HG03565 (cell line): Measurements from ENCODE around the gene CFAP97D1.

Experiments
- ATAC-seq: cut with Tn5 transposase; IDR thresholded peaks from one replicate; pipeline ENCODE4 v1.9.1; 2021; ENCODE audit warnings: mild to moderate bottlenecking, moderate library complexity; ENCODE audit not compliant: unreplicated experiment

Gene CFAP97D1

DNA sequence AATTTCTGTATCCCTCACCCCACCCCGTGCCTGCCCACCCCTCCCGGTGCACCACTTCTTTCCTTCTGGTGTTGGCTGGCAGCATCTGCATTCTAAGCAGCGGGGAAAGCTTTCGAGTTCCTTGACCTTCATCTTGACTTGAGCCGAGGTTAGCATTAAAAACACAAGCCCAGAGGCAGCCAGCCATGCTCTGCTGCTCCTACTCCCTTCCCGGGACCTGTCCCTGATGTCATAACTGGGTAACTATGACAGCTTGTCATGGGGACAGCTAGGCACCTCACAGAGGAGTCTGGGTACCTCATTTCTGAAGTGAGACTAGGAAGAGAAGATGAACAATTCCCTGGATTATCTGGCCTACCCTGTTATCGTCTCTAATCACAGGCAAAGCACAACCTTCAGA is at the start of gene CFAP97D1:
TSS of gene CFAP97D1 (plus strand) at position 301 of the 400 bp plus-strand sequence. CDS start at position 329, 28 bp downstream.
- no peak for ATAC-seq

DNA sequence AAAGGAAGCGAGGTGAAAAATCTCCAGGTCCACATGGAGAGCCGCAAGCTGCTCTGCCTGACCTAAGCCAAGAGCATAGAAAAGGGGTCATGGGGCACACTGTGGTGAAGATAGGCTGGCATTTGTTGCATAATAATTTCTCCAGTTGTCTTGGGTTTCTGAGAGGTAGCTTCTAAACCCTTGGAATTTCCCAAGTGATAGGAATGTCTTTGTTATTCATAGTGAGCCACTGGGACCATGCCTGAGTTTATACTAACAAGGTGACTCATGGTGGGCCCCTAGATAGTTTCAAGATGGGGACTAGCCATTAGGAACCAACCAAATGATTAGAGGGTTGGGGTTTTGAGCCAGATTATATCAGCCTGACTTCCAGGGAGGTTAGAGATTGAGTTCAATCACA is 47.3 kb upstream of the CFAP97D1 start:
- ATAC-seq: no peak

DNA sequence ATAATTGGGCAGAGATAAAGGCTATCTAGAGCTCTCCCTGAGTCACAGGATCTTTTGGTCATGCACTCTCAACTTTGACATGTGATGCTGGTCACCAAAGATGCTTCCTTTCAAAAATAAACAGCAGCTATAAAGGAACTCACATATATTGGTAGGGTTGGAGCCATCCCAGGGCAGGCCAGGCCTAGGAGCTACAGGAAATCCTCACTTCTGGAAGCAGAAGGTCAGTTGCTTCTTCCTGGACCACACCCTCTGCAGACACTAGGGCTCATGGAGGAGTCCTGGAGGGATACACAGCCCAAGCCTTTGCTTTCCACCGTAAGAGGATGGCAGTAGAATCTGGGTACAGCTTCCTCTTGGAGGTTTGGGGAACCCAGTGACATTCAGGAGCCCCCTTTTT is 46.3 kb upstream of the CFAP97D1 start:
- ATAC-seq: no peak

DNA sequence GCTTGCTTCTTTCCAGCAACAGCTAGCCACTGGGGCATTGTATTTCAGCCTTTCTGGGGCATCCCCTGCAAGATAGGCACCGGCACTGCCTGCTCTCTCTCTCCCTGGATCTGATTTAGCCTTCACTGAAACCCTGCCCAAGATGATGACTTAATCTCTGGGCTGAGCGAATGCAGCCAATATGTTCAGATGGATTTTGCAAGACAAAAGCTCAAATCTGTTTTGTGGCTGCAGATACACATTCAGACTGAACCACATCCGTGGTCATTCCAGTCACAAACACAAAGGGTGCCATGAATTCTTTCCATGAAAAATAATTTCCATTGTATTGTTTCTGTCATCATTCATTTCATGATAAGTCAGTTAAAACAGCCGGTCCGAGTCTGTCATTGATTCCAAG is 45.9 kb upstream of the CFAP97D1 start:
- ATAC-seq: no peak

DNA sequence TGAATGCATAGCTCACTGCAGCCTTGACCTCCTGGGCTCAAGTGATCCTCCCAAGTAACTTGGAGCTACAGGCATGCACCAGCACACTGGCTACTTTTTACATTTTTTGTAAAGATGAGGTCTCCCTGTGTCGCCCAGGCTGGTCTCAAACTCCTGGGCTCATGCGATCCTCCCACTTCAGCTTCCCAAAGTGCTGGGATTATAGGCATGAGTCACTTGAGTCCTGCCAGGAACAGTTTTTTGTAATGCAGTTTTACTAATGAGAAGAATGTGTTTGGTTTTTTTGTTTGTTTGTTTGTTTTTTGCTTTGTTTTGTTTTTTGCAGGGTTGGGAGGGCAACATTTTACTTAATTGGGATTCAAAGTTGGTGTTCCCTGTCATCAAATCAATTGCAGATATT is 43.8 kb upstream of the CFAP97D1 start:
- no peak for ATAC-seq

DNA sequence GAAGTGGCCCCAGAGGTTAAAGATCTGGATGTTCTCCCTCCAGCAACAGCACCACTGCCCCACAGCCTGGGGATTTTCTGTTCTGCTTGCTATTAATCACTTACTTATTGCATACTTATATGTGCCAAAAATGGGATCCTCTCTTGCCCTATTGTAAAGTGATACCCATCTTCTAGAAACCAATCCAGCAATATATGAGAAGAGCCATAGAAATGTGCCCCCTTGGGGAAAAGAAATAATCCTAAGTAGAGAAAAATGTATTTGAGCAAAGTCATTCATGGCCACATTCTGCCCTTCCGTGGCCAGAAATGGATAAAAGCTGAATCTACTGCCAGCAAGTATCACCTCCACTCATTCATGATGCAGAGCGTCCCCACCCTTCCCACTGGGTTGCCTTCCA is 42.5 kb upstream of the CFAP97D1 start:
- no peak for ATAC-seq

DNA sequence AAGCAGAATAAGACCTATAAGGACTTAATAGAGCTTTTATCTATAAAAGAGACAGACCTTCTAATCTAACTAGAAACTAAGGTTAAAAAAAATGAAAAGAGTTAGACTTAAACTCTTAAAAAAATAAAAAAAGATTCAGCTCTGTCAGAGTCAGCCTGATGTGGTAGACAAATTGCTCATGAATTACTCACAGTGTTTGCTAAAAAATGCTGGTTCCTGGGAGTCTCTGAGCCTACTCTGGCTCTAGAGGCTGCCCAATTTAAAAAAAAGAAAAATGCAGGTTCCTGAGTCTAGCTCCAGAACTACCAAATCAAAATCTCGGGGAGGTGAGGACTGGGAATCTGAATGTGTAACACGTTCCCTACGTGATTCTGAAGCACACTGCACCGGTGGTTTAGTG is 39.7 kb upstream of the CFAP97D1 start:
- no peak for ATAC-seq

DNA sequence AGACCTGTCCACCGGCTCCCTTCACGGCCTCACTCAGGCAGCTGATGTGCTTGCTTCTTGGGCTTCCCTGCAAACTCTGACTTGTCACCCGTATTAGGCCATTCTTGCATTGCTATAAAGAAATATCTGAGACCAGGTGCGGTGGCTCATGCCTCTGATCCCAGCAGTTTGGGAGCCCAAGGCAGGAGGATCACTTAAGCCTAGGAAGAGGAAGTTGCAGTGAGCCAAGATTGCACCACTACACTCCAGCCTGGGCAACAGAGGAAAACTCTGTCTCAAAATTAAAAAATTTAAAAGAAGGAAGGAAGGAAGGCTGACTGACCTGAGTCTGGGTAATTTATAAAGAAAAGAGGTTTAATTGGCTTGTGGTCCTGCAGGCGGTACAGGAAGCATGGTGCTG is 38.6 kb upstream of the CFAP97D1 start:
- no peak for ATAC-seq

DNA sequence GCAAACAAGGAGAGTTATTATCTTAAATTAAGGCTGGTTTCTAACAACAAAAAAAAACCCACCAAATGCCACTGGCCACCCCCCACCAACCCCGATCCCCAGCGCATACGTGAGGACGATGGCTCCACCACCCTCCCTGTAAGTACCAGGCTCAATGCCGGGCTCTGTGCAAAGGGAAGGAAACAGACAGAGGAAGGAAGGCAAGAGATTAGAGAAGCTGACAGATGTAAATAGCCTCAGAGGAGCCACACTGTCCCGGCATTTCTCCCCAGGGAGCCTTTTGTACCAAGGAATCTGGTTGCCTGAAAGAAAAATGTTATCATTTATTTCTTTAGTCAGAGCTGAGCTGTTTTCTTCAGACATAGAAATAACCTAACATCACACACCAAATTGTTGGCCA is 34.7 kb upstream of the CFAP97D1 start:
- ATAC-seq: no peak

DNA sequence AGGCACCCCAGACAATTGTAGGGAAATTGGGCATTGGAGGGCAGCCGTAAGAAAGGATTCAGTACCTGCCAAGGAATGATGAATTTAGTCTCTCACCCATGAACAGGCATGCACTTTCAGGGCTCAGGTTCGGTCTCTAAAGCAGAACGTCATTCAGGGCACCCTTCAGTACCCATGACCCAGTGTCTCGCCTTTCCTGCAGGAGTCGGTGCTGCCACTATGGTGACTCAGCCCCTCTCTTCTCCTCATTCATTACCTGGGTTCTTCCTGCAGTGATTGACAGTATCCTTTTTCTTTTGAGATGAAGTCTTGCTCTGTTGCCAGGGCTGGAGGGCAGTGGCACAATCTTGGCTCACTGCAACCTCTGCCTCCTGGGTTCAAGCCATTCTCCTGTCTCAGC is 30.1 kb upstream of the CFAP97D1 start:
- ATAC-seq: no peak

DNA sequence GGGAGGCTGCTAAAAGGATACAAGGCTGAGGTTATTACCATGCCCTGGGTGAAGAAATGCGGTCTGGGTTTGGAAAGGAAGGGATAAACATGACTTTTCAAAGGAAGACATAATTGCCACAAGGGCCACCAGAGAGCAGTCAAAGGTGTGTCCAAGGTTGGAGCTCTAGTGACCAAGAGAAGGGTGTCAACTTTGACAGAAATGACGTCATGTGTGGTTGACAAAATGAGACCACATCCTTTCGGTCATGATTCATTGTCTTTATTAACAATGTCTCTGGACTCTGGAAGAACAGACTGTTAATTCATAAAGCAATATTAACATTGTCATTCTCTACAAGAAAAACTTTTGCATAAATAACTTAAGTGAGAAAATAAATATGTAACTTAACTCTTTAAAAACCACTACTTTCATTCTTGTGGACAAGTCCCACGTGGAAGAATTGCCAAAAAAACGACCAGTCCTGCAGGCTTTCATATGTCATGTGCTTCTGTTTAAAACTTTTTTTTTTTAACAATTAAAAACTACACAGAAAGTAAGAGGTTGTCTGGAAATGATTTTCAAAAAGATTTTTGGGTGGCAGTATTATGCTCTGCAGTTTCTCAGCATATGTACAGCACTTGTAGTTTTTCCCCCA is 26.6 kb upstream of the CFAP97D1 start:
- no peak for ATAC-seq

DNA sequence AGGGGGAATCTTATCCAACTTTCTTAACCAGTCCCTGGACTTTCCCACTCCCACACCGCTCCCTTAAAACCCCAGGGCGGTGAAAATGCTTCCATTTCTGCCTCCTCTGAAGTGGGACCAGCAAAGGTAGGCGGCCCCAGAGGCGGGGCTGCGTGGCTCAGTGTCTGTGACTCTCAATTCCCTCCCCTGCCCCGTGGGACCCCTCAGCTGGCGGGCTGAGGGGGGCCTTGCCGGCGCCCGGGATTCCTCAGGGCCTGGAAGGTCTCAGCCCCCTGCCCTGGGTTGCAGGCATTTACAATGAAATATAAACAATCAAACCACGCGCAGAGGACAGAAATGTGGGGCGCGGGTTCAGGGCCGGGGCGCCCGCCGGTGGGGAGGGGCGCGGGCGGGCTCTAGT is 25.3 kb upstream of the CFAP97D1 start:
- ATAC-seq: no peak

DNA sequence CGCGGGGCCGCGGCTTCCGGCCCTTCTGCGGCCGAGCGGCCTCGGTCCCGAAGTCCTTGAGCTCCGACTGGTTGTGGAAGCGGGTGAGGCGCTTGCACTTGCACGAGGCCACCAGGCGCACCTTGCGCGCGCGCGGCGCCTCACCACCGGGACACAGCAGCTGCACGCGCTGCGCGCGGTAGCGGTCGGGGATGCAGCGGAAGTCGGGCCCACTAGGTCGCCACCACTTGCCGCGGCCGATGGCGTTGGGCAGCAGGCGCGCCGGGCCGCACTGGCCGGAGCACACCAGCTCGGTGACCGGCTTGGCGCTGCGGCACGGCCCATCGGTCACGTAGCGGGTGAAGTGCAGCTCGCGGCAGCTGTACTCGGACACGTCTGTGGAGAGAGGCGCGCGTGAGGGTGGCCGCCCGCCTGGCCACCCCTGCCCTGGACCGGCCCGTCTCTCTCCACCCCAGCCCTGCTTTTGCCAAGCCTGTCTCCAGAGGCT is 24.8 kb upstream of the CFAP97D1 start:
- ATAC-seq: no peak

DNA sequence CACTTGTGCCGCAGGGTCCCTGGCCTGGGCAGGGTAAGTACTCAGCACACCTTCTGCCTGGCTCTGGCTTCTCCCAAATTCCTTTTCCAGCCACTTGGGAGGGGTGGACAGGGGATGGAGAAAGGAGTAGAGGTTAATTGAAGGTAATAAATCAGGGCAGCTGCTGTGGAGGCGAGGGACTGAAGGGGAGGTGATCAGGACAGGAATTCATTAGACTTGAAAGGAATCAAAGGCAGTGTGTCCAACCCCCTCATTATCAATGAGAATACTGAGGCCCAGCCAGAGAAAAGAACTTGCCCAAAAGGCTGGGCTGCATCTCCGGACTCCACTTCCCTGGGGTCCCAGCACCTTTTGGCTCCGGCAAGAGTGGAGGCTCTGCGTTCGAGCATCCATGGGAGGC is 24.0 kb upstream of the CFAP97D1 start:
- ATAC-seq: no peak

DNA sequence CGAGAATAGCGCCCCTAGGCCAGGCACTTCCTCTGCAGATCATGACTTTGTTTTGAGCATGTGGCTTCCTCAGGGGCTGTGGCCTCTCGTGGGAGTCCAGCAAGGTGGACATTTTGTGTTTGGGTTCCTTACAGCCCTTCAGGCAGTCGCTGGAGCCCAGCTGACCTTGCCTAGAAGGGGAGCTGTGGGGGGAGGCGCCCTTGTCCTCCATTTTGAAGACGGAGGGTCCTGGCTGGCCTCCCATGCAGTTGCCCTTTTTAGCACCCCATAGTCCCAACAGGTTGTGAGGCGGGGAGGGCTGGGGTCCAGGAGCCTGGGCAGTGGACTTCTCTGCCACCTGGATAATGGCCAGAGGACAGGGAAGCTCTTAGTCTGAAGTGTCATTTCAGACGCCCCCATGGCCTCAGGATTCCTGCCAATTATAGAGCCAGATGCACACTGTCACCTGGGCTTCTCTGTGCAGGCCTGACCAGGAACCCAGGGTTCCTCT is 23.0 kb upstream of the CFAP97D1 start:
- ATAC-seq: no peak

DNA sequence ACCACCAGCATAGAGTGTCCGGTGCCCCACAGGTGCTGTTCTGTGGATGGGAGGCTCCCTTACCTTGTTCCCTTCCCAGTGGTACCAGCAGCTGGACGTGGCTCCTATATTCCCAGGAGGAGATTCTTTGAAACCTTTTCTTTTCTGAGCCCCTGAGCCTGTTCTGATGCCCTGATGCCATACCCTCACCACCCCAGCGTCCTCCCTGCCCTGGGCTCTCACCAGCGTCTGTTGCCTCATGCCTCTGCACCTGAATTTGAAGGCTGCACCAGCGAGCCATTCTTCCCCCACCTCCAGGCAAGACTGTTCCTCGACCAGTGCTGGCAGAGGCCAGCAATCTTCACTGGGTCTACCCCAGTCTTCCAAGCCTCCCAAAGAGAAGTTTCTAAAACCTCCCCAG is 22.1 kb upstream of the CFAP97D1 start:
- ATAC-seq: no peak

DNA sequence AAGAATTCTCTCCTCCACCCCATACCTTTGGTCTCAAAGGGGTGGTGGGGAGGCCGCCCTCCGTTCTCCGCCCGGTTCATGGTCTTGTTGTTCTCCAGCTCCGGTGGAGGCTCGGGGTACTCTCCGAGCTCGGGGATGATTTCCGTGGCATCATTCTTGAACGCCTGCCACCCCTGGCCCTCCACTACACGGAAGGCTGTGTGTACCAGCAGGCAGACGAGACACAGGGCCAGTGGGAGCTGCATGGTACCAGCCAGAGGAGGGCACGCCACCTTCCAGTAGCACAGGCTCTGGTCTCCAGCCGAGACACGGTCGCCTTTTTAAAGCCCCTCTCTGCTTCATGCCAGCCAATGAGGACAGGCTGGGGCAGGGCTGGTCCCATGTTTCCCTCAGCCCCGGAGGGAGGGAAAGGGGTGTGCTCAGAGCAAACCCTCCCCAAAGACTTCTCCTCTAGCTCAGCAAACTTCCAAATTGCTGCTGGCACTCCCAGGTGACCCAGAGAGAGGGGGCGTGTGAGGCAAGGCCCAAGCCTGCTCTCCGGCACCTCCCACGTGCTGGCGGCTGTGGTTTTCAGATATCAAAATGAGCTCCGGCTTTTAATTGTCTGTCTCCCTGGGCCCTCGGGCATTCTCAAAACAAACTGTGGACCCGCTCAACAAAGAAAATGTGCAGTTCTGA is 21.6 kb upstream of the CFAP97D1 start, which contains the start of gene SOST:
TSS of gene SOST (minus strand) at position 295 of the 678 bp plus-strand sequence. CDS start at position 245, 50 bp downstream.
- no peak for ATAC-seq

DNA sequence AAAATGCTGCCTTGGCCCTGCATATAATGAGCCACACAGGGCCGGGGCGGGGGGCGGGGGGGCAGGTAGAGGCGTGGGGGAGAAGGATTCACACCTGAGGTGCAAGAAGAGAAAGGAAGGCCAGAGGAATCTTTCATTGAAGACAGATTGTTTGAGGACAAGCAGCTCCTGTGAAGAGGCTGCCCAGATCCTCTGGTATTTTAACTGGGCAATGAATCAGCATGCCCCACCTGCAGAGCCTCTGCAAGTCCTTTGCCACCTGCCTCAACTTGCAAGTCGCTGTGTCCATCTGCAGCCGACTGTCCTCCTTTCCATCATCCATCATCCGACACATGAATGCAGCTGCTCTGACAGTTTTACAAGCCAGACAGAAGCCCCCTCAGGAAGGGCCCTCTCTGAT is 20.4 kb upstream of the CFAP97D1 start:
- ATAC-seq: no peak

DNA sequence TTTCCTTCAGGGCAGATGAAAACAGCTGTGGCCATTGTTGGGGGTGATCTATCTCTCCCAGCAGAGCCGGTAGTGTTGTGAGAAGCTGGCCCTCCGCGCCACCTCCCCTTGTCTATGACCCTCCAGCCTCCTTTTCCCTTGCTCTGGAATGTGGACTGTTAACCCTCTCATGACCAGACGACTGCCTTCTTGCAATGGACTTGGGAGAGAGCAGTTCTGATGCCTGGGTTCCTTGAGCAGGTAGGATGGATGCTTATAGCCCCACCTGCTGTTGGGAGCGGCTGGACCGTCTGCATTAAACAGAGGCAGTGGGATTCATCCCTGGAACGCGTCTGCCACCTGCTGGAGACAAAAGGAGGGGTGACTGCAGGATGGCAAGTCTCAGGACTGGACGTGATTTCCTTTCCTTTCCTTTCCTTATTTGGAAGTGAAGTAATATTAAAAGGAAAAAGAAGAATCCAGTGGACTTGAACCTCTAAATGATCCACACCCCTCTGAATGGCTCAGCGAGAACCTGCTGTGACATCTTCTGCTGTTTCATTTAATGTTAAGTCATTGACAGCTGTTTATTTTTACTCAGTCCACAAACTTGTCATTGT is 19.9 kb upstream of the CFAP97D1 start:
- ATAC-seq: peak; percentile 45

DNA sequence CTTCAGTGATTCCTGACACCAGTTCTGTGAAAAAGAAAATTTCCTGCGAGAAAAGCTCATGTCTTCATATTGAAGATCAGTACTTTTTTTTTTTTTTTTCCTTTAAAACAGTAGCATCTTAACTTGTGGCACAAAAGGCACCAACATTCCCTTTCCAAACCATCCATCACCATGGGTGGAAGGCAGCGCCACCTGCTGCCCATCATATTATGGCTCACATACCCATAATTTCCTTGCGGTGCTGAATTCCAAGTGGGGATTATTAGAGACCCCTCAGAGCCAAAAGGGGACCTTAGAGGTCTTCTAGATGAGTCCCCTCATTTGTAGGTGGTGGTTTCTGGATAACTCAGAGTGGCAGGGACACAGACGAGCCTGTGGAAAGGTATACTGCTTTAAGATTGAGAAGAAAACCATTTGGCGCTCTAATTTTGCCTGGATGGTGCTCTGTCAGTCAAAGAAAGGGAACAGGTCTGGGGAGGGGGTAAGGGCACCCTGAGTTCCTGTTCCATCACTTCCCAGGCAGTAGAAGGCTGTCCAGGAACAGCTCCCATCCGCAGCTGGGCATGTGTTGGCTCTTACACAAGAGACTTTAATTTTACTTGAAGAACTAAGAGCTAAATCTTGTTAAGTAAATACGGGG is 13.7 kb upstream of the CFAP97D1 start:
- no peak for ATAC-seq

DNA sequence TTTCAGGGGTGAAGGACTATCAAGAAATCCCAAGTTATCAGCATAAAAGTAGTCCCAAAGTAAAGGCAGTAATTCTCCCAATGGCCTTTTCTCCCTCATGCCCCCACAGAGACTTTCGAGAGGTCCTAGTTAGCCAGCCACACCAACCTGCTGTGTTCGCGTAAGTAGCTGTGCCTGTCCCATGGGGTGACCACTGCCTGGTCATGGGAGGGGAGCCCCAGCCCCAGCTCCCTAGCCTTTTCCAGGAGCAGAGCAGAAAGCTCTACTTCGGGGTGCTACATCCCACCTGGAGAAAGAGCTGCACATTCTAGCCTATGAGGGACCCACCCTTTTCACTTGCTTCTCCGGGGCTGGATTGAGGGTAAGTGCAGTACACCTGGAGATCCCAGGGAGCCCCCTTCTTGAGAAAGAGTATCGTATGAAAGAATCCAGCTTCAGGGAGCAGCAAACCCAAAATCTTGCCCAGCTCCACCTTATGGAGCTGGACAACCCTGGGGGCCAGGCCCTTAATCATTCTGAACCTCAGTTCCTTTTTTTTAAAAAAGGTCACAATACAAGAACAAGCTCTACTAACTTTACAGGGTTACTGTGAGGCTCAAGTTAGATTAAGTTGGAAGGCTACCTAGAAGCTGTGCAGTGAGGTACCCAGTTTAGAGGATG is 13.1 kb upstream of the CFAP97D1 start:
- no peak for ATAC-seq
